HepG2 (cell line): ENCODE measurements around the gene DLG2.

ENCODE experiments used
- CEBPB ChIP-seq: IDR thresholded peaks from 2 replicates; pipeline ENCODE4 v1.6.1; 2011; ENCODE audit warnings: low read depth, low read length, improper control_type of control experiment, borderline replicate concordance
- EZH2 ChIP-seq: conservative IDR thresholded peaks from 2 replicates; pipeline ENCODE4 v1.6.1; 2012; ENCODE audit warnings: mild to moderate bottlenecking, low read depth, low read length, moderate library complexity
- MYNN ChIP-seq: sonication (generic); formaldehyde crosslinking; IDR thresholded peaks from 2 replicates; pipeline ENCODE4 v1.4.0; 2020; ENCODE audit warnings: mild to moderate bottlenecking, low read depth, missing genetic modification reagents
- NFIC ChIP-seq: IDR thresholded peaks from 2 replicates; pipeline ENCODE4 v1.6.1; 2012; ENCODE audit warnings: mild to moderate bottlenecking, low read length, inconsistent platforms
- RXRA ChIP-seq: sonication (generic); formaldehyde crosslinking; IDR thresholded peaks from 2 replicates; pipeline ENCODE4 v1.5.1; 2020; ENCODE audit warnings: missing genetic modification reagents
- SMC3 ChIP-seq: IDR thresholded peaks from 2 replicates; pipeline ENCODE4 v1.6.1; 2011; ENCODE audit warnings: low read length, improper control_type of control experiment
- SOX6 ChIP-seq, 2 experiments: fragments of 450-650 bp in 1 of 2; sonication (generic) in 1 of 2; formaldehyde crosslinking in 1 of 2; IDR thresholded peaks; 2 replicates each; pipeline versions ENCODE4 v1.4.0 to v1.6.1; 2017 to 2020; ENCODE audit warnings: antibody characterized with exemption in 1 of 2, mild to moderate bottlenecking in 1 of 2, missing genetic modification reagents in 1 of 2
- ZNF296 ChIP-seq: sonication (generic); formaldehyde crosslinking; conservative IDR thresholded peaks from 2 replicates; pipeline ENCODE4 v1.5.0; 2020; ENCODE audit warnings: mild to moderate bottlenecking, missing genetic modification reagents
- TF ChIP-seq, protein P1 (sequence below): sonication (generic); formaldehyde crosslinking; IDR thresholded peaks from 2 replicates; pipeline ENCODE4 v1.4.0; 2020; ENCODE audit warnings: missing genetic modification reagents
- TF ChIP-seq, protein P2 (sequence below): sonication (generic); formaldehyde crosslinking; IDR thresholded peaks from 2 replicates; pipeline ENCODE4 v1.5.0; 2020; ENCODE audit warnings: mild to moderate bottlenecking, missing genetic modification reagents, moderate library complexity
- TF ChIP-seq, protein P3 (sequence below), 2 experiments: sonication (generic) in 1 of 2; formaldehyde crosslinking in 1 of 2; IDR thresholded peaks; 2 replicates each; pipeline versions ENCODE4 v1.4.0 to v1.6.1; 2018 to 2020; ENCODE audit warnings: missing genetic modification reagents in 2 of 2, borderline replicate concordance in 1 of 2, low read depth in 1 of 2, mild to moderate bottlenecking in 1 of 2, missing biosample characterization in 1 of 2
- TF ChIP-seq, protein P4 (sequence below): sonication (generic); formaldehyde crosslinking; IDR thresholded peaks from 2 replicates; pipeline ENCODE4 v1.8.0; 2022; ENCODE audit warnings: missing genetic modification reagents, mild to moderate bottlenecking, moderate library complexity, borderline replicate concordance
- TF ChIP-seq, protein P5 (sequence below): sonication (generic); formaldehyde crosslinking; IDR thresholded peaks from 2 replicates; pipeline ENCODE4 v1.4.0; 2020; ENCODE audit warnings: missing genetic modification reagents
- TF ChIP-seq, protein P6 (sequence below): sonication (generic); formaldehyde crosslinking; IDR thresholded peaks from 2 replicates; pipeline ENCODE4 v1.5.1; 2020; ENCODE audit warnings: missing genetic modification reagents, mild to moderate bottlenecking, borderline replicate concordance

DNA sequence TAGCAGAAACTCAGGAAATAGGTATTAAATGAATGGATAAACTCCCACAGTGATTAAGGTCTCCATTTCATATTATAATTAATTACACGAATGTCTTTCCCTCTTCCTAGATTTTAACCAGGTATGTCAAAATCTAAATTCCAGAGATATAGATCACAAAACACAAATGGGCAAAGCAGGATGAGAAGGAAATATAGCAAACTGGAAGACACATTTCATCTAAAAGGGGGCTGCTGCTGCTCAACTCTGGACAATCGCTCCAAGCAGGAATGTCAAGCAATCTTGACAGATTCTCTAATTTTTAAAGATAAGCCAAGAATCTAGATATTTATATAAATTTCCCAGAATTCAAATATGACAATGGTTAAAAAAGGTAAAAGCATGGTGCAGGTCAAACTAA is 1786.8 kb downstream of the DLG2 start:
- TF ChIP-seq, protein P1, sequence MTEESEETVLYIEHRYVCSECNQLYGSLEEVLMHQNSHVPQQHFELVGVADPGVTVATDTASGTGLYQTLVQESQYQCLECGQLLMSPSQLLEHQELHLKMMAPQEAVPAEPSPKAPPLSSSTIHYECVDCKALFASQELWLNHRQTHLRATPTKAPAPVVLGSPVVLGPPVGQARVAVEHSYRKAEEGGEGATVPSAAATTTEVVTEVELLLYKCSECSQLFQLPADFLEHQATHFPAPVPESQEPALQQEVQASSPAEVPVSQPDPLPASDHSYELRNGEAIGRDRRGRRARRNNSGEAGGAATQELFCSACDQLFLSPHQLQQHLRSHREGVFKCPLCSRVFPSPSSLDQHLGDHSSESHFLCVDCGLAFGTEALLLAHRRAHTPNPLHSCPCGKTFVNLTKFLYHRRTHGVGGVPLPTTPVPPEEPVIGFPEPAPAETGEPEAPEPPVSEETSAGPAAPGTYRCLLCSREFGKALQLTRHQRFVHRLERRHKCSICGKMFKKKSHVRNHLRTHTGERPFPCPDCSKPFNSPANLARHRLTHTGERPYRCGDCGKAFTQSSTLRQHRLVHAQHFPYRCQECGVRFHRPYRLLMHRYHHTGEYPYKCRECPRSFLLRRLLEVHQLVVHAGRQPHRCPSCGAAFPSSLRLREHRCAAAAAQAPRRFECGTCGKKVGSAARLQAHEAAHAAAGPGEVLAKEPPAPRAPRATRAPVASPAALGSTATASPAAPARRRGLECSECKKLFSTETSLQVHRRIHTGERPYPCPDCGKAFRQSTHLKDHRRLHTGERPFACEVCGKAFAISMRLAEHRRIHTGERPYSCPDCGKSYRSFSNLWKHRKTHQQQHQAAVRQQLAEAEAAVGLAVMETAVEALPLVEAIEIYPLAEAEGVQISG (CRISPR knock-in tag): no peak
- no peak for TF ChIP-seq RXRA (CRISPR knock-in tag)
- TF ChIP-seq, protein P2, sequence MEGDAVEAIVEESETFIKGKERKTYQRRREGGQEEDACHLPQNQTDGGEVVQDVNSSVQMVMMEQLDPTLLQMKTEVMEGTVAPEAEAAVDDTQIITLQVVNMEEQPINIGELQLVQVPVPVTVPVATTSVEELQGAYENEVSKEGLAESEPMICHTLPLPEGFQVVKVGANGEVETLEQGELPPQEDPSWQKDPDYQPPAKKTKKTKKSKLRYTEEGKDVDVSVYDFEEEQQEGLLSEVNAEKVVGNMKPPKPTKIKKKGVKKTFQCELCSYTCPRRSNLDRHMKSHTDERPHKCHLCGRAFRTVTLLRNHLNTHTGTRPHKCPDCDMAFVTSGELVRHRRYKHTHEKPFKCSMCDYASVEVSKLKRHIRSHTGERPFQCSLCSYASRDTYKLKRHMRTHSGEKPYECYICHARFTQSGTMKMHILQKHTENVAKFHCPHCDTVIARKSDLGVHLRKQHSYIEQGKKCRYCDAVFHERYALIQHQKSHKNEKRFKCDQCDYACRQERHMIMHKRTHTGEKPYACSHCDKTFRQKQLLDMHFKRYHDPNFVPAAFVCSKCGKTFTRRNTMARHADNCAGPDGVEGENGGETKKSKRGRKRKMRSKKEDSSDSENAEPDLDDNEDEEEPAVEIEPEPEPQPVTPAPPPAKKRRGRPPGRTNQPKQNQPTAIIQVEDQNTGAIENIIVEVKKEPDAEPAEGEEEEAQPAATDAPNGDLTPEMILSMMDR (CRISPR knock-in tag): no peak
- no peak for TF ChIP-seq ZNF296 (CRISPR knock-in tag)
- TF ChIP-seq NFIC: no peak
- TF ChIP-seq EZH2: no peak
- TF ChIP-seq, protein P3, sequence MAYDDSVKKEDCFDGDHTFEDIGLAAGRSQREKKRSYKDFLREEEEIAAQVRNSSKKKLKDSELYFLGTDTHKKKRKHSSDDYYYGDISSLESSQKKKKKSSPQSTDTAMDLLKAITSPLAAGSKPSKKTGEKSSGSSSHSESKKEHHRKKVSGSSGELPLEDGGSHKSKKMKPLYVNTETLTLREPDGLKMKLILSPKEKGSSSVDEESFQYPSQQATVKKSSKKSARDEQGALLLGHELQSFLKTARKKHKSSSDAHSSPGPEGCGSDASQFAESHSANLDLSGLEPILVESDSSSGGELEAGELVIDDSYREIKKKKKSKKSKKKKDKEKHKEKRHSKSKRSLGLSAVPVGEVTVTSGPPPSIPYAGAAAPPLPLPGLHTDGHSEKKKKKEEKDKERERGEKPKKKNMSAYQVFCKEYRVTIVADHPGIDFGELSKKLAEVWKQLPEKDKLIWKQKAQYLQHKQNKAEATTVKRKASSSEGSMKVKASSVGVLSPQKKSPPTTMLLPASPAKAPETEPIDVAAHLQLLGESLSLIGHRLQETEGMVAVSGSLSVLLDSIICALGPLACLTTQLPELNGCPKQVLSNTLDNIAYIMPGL (CRISPR knock-in tag; IDR thresholded peaks at IDR 0.05; ENCODE audit: borderline replicate concordance in 1 of 2, low read depth in 1 of 2): no peak
- no peak for TF ChIP-seq SMC3
- TF ChIP-seq, protein P4, sequence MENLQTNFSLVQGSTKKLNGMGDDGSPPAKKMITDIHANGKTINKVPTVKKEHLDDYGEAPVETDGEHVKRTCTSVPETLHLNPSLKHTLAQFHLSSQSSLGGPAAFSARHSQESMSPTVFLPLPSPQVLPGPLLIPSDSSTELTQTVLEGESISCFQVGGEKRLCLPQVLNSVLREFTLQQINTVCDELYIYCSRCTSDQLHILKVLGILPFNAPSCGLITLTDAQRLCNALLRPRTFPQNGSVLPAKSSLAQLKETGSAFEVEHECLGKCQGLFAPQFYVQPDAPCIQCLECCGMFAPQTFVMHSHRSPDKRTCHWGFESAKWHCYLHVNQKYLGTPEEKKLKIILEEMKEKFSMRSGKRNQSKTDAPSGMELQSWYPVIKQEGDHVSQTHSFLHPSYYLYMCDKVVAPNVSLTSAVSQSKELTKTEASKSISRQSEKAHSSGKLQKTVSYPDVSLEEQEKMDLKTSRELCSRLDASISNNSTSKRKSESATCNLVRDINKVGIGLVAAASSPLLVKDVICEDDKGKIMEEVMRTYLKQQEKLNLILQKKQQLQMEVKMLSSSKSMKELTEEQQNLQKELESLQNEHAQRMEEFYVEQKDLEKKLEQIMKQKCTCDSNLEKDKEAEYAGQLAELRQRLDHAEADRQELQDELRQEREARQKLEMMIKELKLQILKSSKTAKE: no peak
- TF ChIP-seq, protein P5, sequence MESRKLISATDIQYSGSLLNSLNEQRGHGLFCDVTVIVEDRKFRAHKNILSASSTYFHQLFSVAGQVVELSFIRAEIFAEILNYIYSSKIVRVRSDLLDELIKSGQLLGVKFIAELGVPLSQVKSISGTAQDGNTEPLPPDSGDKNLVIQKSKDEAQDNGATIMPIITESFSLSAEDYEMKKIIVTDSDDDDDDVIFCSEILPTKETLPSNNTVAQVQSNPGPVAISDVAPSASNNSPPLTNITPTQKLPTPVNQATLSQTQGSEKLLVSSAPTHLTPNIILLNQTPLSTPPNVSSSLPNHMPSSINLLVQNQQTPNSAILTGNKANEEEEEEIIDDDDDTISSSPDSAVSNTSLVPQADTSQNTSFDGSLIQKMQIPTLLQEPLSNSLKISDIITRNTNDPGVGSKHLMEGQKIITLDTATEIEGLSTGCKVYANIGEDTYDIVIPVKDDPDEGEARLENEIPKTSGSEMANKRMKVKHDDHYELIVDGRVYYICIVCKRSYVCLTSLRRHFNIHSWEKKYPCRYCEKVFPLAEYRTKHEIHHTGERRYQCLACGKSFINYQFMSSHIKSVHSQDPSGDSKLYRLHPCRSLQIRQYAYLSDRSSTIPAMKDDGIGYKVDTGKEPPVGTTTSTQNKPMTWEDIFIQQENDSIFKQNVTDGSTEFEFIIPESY (CRISPR knock-in tag): no peak
- no peak for TF ChIP-seq MYNN (CRISPR knock-in tag)
- TF ChIP-seq SOX6 (IDR thresholded peaks at IDR 0.05): no peak
- TF ChIP-seq SOX6 (CRISPR knock-in tag; IDR thresholded peaks at IDR 0.05): no peak
- TF ChIP-seq CEBPB: no peak
- TF ChIP-seq, protein P6, sequence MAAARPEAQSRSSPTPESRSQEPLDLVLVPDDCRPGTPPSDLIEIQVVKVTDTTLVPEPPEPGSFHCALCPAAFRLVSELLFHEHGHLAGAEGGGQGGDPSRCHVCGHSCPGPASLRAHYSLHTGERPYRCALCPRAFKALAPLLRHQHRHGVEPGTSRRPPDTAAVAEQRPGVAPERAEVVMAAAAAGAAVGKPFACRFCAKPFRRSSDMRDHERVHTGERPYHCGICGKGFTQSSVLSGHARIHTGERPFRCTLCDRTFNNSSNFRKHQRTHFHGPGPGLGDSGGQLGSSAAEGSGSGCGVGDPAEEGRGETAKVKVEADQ (CRISPR knock-in tag): no peak
